Thymus (tissue), 11 donors: ENCODE data around the gene CNTFR. TPM values are rescaled to one million over a fixed set of nuclear protein-coding genes. Genes with fewer than 3 reads are reported as not detected.

Experiments
- DNase-seq, 9 donors: peaks; one replicate each; pipeline ENCODE4 v3.0.0-alpha.2; 2013; ENCODE audit warnings: low spot score in 9 of 9, low read depth in 6 of 9, missing footprints in 1 of 9
- H3K27ac ChIP-seq, 2 donors: one replicate each; pipeline ENCODE4 v1.5.1; 2013; ENCODE audit warnings: control low read depth in 1 of 2, low read depth in 1 of 2, low read length in 1 of 2, mild to moderate bottlenecking in 1 of 2, moderate library complexity in 1 of 2
- H3K27me3 ChIP-seq, 2 donors: one replicate each; pipeline ENCODE4 v1.5.1; 2013; ENCODE audit warnings: low read length in 1 of 2; ENCODE audit not compliant: control insufficient read depth in 2 of 2, insufficient read depth in 1 of 2
- H3K36me3 ChIP-seq, 2 donors: one replicate each; pipeline ENCODE4 v1.5.1; 2013; ENCODE audit warnings: low read length in 1 of 2, mild to moderate bottlenecking in 1 of 2, moderate library complexity in 1 of 2; ENCODE audit not compliant: control insufficient read depth in 2 of 2, insufficient read depth in 2 of 2
- H3K4me1 ChIP-seq, 2 donors: one replicate each; pipeline ENCODE4 v1.5.1; 2013; ENCODE audit warnings: low read length in 2 of 2; ENCODE audit not compliant: control insufficient read depth in 2 of 2, insufficient read depth in 2 of 2
- H3K4me3 ChIP-seq, 2 donors: one replicate each; pipeline ENCODE4 v1.5.1; 2013; ENCODE audit warnings: low read length in 2 of 2, control low read depth in 1 of 2, mild to moderate bottlenecking in 1 of 2
- H3K9me3 ChIP-seq, 2 donors: one replicate each; pipeline ENCODE4 v1.5.1; 2013; ENCODE audit warnings: low read length in 1 of 2, mild to moderate bottlenecking in 1 of 2; ENCODE audit not compliant: control insufficient read depth in 2 of 2, insufficient read depth in 1 of 2
- WGBS: extraction: QIAGEN DNeasy Blood & Tissue Kit; methylation state at CpG from one replicate; pipeline ENCODE4 v1.1.7; 2013; 5-methylcytosine and 5-hydroxymethylcytosine counted together
- polyA plus RNA-seq: library from polyadenylated mRNA; stranded (reverse); fragments of 200-250 nt; gene quantifications from one replicate; pipeline ENCODE4 v1.2.3, GENCODE V29; 2013
- total RNA-seq: library from RNA; stranded (reverse); fragments of 120-200 nt; gene quantifications from one replicate; pipeline ENCODE4 v1.2.4, GENCODE V29; 2013
- donor health status: healthy.

The CNTFR gene
- total and polyA plus RNA-seq, 2 donors: 2.2 to 3.9 TPM

- no peak overlapping the region for H3K27ac ChIP-seq
- WGBS: 84% methylated on average over 16 of the region's 16 CpGs
- H3K27me3 ChIP-seq: peaks cover 0 to 22% of the 10 kb centered on the region in 2 donors
- H3K36me3 ChIP-seq: no peaks in the 10 kb centered on the region
- H3K9me3 ChIP-seq: no peaks in the 10 kb centered on the region
- H3K4me3 ChIP-seq: no peak overlapping the region
- peaks cover 0 to 16% of the 10 kb centered on the region in 2 donors for H3K4me1 ChIP-seq
- no peak for DNase-seq
Observed at GRCh38 chr9:34554211-34555001, 35.1 kb downstream of the CNTFR start.

- WGBS: 90% methylated on average over 18 of the region's 18 CpGs
- DNase-seq: no peak
Observed at GRCh38 chr9:34553511-34554021, 36.0 kb downstream of the CNTFR start.

GRCh38 chr9:34552986-34553385, 36.5 kb downstream of the CNTFR start:
- Histone ChIP-seq H3K27ac (no peak overlapping the region), H3K27me3 (peaks cover 0 to 9% of the 10 kb centered on the region in 2 donors), H3K4me3 (no peak overlapping the region), H3K4me1 (peaks cover 0 to 7% of the 10 kb centered on the region in 2 donors), H3K9me3 (no peaks in the 10 kb centered on the region), H3K36me3 (no peaks in the 10 kb centered on the region)
- 97% methylated on average over 2 of the region's 2 CpGs for WGBS
- DNase-seq: no peak

More at GRCh38 chr9:34553511-34554021, 36.0 kb downstream of the CNTFR start:
- H3K27me3 ChIP-seq: peaks cover 0 to 14% of the 10 kb centered on the region in 2 donors
- no peak overlapping the region for H3K27ac ChIP-seq
- no peak overlapping the region for H3K4me3 ChIP-seq
- peaks cover 0 to 11% of the 10 kb centered on the region in 2 donors for H3K4me1 ChIP-seq
- no peaks in the 10 kb centered on the region for H3K36me3 ChIP-seq
- H3K9me3 ChIP-seq: no peaks in the 10 kb centered on the region

- Histone ChIP-seq H3K9me3 (no peaks in the 10 kb centered on the region), H3K27me3 (peaks cover 0 to 9% of the 10 kb centered on the region in 2 donors), H3K4me3 (no peak overlapping the region), H3K4me1 (peaks cover 0 to 6% of the 10 kb centered on the region in 2 donors), H3K27ac (no peak overlapping the region), H3K36me3 (no peaks in the 10 kb centered on the region)
- no peak for DNase-seq
- WGBS: 93% methylated on average over 13 of the region's 13 CpGs
Observed at GRCh38 chr9:34552606-34552981, 36.9 kb downstream of the CNTFR start.

- no peak for DNase-seq
- 94% methylated on average over 20 of the region's 20 CpGs for WGBS
- peaks cover 0 to 5% of the 10 kb centered on the region in 2 donors for H3K4me1 ChIP-seq
Observed at GRCh38 chr9:34551751-34552605, 37.5 kb downstream of the CNTFR start.

GRCh38 chr9:34550681-34551270, 38.7 kb downstream of the CNTFR start:
- Histone ChIP-seq H3K4me1 (peaks cover 0 to 5% of the 10 kb centered on the region in 2 donors), H3K27ac (no peak overlapping the region), H3K27me3 (peaks cover 0 to 18% of the 10 kb centered on the region in 2 donors), H3K9me3 (no peaks in the 10 kb centered on the region), H3K4me3 (no peak overlapping the region), H3K36me3 (no peaks in the 10 kb centered on the region)
- DNase-seq: no peak
- WGBS: 93% methylated on average over 5 of the region's 5 CpGs

More at GRCh38 chr9:34551751-34552605, 37.5 kb downstream of the CNTFR start:
- Histone ChIP-seq H3K27ac (no peak overlapping the region), H3K4me3 (no peak overlapping the region), H3K27me3 (peaks cover 0 to 14% of the 10 kb centered on the region in 2 donors), H3K36me3 (no peaks in the 10 kb centered on the region), H3K9me3 (no peaks in the 10 kb centered on the region)

- no peak for DNase-seq
- peaks cover 0 to under 1% of the 10 kb centered on the region in 2 donors for H3K4me1 ChIP-seq
- H3K4me3 ChIP-seq: no peak overlapping the region
- H3K27me3 ChIP-seq: peaks cover 0 to 22% of the 10 kb centered on the region in 2 donors
- H3K9me3 ChIP-seq: no peaks in the 10 kb centered on the region
- WGBS: 87% methylated on average over 12 of the region's 12 CpGs
- no peaks in the 10 kb centered on the region for H3K36me3 ChIP-seq
- no peak overlapping the region for H3K27ac ChIP-seq
Observed at GRCh38 chr9:34550016-34550680, 39.4 kb downstream of the CNTFR start.

- no peak for DNase-seq
- H3K4me1 ChIP-seq: no peaks in the 10 kb centered on the region
- no peak overlapping the region for H3K27ac ChIP-seq
- 95% methylated on average over 5 of the region's 5 CpGs for WGBS
- H3K27me3 ChIP-seq: peaks cover 0 to 20% of the 10 kb centered on the region in 2 donors
- H3K4me3 ChIP-seq: no peak overlapping the region
- H3K36me3 ChIP-seq: no peaks in the 10 kb centered on the region
- H3K9me3 ChIP-seq: no peaks in the 10 kb centered on the region
Observed at GRCh38 chr9:34549407-34549732, 40.2 kb downstream of the CNTFR start.
